MCF 10A (cell line): ENCODE data around the gene ATP6V0A1. TPM values are rescaled to one million over a fixed set of nuclear protein-coding genes. Genes with fewer than 3 reads are reported as not detected.

Source experiments
- BruUV-seq: library from RNA; stranded (reverse); fragments of 400-500 nt; replicated peaks from 2 replicates; lab custom pipeline; 2021; lab: Mats Ljungman, UMichigan
- CTCF ChIA-PET: fragments of 300-600 bp; sonication (Branson Sonifier 250); formaldehyde crosslinking; extraction: SDS; loops from one replicate; lab custom pipeline; 2021; ENCODE audit warnings: antibody characterized with exemption, inconsistent platforms; lab: Yijun Ruan, JAX
- POLR2A ChIA-PET: fragments of 300-600, 350-650 bp; sonication (Branson Sonifier 250); formaldehyde crosslinking; extraction: SDS; loops from one replicate; lab custom pipeline; 2020; ENCODE audit warnings: antibody characterized with exemption, inconsistent platforms; lab: Yijun Ruan, JAX
- DNase-seq: peaks from one replicate; pipeline ENCODE4 v3.0.0-alpha.2; 2018; ENCODE audit not compliant: unreplicated experiment
- H3K27ac Mint-ChIP-seq: one replicate; pipeline ENCODE4 v1.8.0; 2022; ENCODE audit warnings: mild to moderate bottlenecking, low read depth, mixed read lengths; ENCODE audit not compliant: unreplicated experiment
- H3K27me3 Mint-ChIP-seq: one replicate; pipeline ENCODE4 v1.8.0; 2022; ENCODE audit warnings: mixed read lengths; ENCODE audit not compliant: insufficient read depth, unreplicated experiment
- H3K36me3 Mint-ChIP-seq: one replicate; pipeline ENCODE4 v1.8.0; 2022; ENCODE audit warnings: mild to moderate bottlenecking, moderate library complexity, mixed read lengths; ENCODE audit not compliant: insufficient read depth, unreplicated experiment
- H3K4me1 Mint-ChIP-seq: one replicate; pipeline ENCODE4 v1.8.0; 2022; ENCODE audit warnings: mixed read lengths; ENCODE audit not compliant: insufficient read depth, unreplicated experiment
- H3K4me3 Mint-ChIP-seq: one replicate; pipeline ENCODE4 v1.8.0; 2022; ENCODE audit warnings: mild to moderate bottlenecking, moderate library complexity, mixed read lengths; ENCODE audit not compliant: unreplicated experiment
- H3K9me3 Mint-ChIP-seq: one replicate; pipeline ENCODE4 v1.8.0; 2022; ENCODE audit warnings: mixed read lengths; ENCODE audit not compliant: unreplicated experiment
- CTCF ChIP-seq: fragments of 200-600 bp; IDR thresholded peaks from one replicate; pipeline ENCODE4 v1.8.0; 2022; ENCODE audit warnings: antibody characterized with exemption, mild to moderate bottlenecking; ENCODE audit not compliant: unreplicated experiment
- intact Hi-C: fragments of 100-400 bp; cut with micrococcal nuclease; formaldehyde crosslinking; loops from 2 replicates; pipeline ENCODE4 v1.14.1; 2022
- total RNA-seq: library from RNA; stranded (reverse); gene quantifications from 2 replicates; pipeline ENCODE4 v1.2.3, GENCODE V29; 2022

The ATP6V0A1 gene
- total RNA-seq, 1 experiment from 2014 or later = 56.0 TPM

- H3K27ac Mint-ChIP-seq = no peak overlapping the region
- H3K27me3 Mint-ChIP-seq = no peaks in the 10 kb centered on the region
- DNase-seq = no peak
- no peak for TF ChIP-seq CTCF
- H3K4me3 Mint-ChIP-seq = no peak overlapping the region
- intact Hi-C loops = no loop called here
- H3K36me3 Mint-ChIP-seq = peaks cover 73% of the 10 kb centered on the region
- ChIA-PET POLR2A (no interaction called here), CTCF (interaction anchor here (0.8 to 1.2 kb wide), 2 partner anchors 60 to 1406 kb away, joined by 3 read pairs; no protein-coding TSS in a partner anchor)
- no peaks in the 10 kb centered on the region for H3K9me3 Mint-ChIP-seq
- H3K4me1 Mint-ChIP-seq = peaks cover 5% of the 10 kb centered on the region
- BruUV-seq = no TSS peak
Measured at GRCh38 chr17:42467889-42468288, 9.2 kb downstream of the ATP6V0A1 start.

- BruUV-seq = no TSS peak
- DNase-seq = peak; percentile 62
- CTCF ChIA-PET = interaction anchor here (0.7 to 1.1 kb wide), 5 partner anchors 14 to 682 kb away, joined by 3 to 5 read pairs (median 3); no protein-coding TSS in a partner anchor
- no peaks in the 10 kb centered on the region for H3K9me3 Mint-ChIP-seq
- POLR2A ChIA-PET = interaction anchor here (0.6 to 3.3 kb wide), 13 partner anchors 13 to 361 kb away, joined by 3 to 25 read pairs (median 5); partner anchors contain the start of genes CAVIN1 and STAT3
- no peaks in the 10 kb centered on the region for H3K27me3 Mint-ChIP-seq
- peaks cover 95% of the 10 kb centered on the region for H3K36me3 Mint-ChIP-seq
- peak overlapping the region; percentile 83 for H3K27ac Mint-ChIP-seq
- peaks cover 13% of the 10 kb centered on the region for H3K4me1 Mint-ChIP-seq
- intact Hi-C loops = loop anchor here (1.0 to 2.0 kb wide), 3 partner anchors 14 to 151 kb away; no protein-coding TSS in a partner anchor
- TF ChIP-seq CTCF = no peak
- no peak overlapping the region for H3K4me3 Mint-ChIP-seq
Measured at GRCh38 chr17:42472709-42473521, 14.2 kb downstream of the ATP6V0A1 start.

- H3K27me3 Mint-ChIP-seq = no peaks in the 10 kb centered on the region
- H3K4me1 Mint-ChIP-seq = peaks cover 13% of the 10 kb centered on the region
- H3K36me3 Mint-ChIP-seq = peaks cover 89% of the 10 kb centered on the region
- peak overlapping the region; percentile 83 for H3K27ac Mint-ChIP-seq
- DNase-seq = no peak
- TF ChIP-seq CTCF = no peak
- BruUV-seq = no TSS peak
- POLR2A ChIA-PET = interaction anchor here (0.6 to 3.3 kb wide), 4 partner anchors 14 to 159 kb away, joined by 3 to 25 read pairs (median 6); partner anchors contain the start of genes CAVIN1 and STAT3
- CTCF ChIA-PET = interaction anchor here (0.6 to 1.1 kb wide), 3 partner anchors 53 to 150 kb away, joined by 3 to 4 read pairs (median 3); no protein-coding TSS in a partner anchor
- H3K9me3 Mint-ChIP-seq = no peaks in the 10 kb centered on the region
- intact Hi-C loops = no loop called here
- no peak overlapping the region for H3K4me3 Mint-ChIP-seq
Measured at GRCh38 chr17:42474276-42474675, 15.6 kb downstream of the ATP6V0A1 start.

GRCh38 chr17:42475121-42475520, 16.4 kb downstream of the ATP6V0A1 start:
- intact Hi-C loops = no loop called here
- H3K4me1 Mint-ChIP-seq = peaks cover 13% of the 10 kb centered on the region
- H3K27ac Mint-ChIP-seq = no peak overlapping the region
- ChIA-PET POLR2A (interaction anchor here (0.6 to 2.4 kb wide), 3 partner anchors 31 to 87 kb away, joined by 3 to 8 read pairs (median 4); partner anchors contain the start of genes CAVIN1 and STAT3), CTCF (no interaction called here)
- no peak overlapping the region for H3K4me3 Mint-ChIP-seq
- no peak for DNase-seq
- no TSS peak for BruUV-seq
- TF ChIP-seq CTCF = no peak
- H3K36me3 Mint-ChIP-seq = peaks cover 89% of the 10 kb centered on the region
- H3K27me3 Mint-ChIP-seq = no peaks in the 10 kb centered on the region
- no peaks in the 10 kb centered on the region for H3K9me3 Mint-ChIP-seq
